ENCODE results near the gene IFNGR2. TPM values are rescaled to one million over a fixed set of nuclear protein-coding genes. Genes with fewer than 3 reads are reported as not detected.
"Not testable (repeated sequence)": the region's sequence is repeated elsewhere in the genome, so short reads cannot be mapped to it uniquely, and the experiment has no call there.

Gene IFNGR2
- total RNA-seq, 1 experiment from 2014 or later: 67.4 TPM

DNA sequence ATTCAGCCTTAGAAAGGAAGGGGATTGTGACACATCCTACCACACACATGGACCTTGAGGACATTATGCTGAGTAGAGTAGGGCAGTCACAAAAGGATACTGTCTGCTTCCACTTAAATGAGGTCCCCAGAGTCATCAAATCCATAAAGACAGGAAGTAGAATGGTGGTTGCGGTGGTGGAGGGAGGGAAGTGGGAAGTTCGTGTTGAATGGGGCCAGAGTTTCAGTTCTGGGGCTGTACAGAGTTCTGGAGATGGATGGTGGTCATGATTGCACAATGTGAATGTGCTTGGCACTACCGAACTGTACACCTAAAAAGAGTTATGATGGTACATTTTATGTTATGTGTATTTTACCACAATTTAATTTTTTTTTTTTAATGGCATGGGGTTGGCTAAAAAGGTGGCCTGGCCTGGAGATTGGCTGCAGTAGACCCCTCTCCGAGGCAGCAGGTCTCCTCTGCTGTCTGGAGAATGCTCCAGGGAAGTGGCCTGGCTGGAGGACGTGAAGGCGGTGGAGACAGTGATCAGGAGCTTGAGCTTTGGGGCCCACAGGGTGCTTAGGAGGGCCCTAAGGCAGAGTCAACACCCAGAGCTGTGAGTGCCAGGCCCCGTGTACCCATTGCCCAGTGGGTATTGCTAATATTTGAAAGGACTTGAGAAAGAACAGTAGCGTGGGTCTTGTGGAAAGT lies 30.4 kb downstream of the IFNGR2 start:
- DNase-seq (ENCODE audit: extremely low read depth, low read depth): no peak

DNA sequence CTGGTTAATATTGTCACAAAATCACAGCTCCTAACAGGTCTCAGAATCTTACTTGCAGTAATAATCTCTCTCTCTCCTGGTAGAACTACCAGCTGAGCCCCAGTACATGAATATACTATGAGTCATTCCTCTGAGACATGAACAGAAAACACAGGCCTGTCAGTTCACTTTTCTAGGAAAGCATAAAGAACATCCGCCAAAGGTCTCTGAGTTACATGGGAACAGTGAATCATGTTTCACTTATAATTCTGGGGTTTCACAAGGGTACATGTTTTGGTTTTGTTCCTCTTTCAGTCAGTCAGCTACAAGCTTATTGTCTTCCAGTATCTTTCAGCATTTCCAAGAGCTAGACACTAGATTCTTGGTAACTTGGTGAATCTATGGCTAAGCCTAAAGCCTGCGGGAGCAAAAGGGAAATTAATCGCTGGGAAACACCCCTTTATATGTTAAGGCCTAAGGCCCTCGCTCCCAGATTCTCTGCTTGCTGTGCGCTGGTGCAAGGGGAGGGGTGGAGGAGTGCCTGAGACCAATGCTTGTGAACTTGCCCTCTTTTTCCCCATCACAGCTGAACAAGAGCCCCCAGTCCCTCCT lies 31.7 kb downstream of the IFNGR2 start:
- no peak for DNase-seq (ENCODE audit: extremely low read depth, low read depth)

DNA sequence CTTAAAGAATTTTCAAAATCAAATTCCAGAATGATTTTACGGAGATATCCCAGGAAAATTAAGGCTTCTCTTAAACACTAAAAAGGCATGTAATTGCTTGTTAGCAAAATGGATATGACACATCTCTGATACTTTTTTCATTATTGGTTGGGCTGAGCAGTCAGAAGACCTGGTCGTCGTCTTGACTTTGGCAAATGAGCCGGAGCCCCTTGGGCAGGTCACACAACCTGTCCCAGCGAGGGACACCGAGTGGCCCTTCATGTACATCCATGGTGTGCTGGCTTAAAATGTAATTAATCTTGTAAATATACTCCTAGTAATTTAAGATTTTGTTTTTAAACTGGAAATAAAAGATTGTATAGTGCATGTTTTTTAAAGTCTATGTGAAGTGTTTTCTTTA lies 33.9 kb downstream of the IFNGR2 start:
- DNase-seq (ENCODE audit: extremely low read depth, low read depth): no peak

DNA sequence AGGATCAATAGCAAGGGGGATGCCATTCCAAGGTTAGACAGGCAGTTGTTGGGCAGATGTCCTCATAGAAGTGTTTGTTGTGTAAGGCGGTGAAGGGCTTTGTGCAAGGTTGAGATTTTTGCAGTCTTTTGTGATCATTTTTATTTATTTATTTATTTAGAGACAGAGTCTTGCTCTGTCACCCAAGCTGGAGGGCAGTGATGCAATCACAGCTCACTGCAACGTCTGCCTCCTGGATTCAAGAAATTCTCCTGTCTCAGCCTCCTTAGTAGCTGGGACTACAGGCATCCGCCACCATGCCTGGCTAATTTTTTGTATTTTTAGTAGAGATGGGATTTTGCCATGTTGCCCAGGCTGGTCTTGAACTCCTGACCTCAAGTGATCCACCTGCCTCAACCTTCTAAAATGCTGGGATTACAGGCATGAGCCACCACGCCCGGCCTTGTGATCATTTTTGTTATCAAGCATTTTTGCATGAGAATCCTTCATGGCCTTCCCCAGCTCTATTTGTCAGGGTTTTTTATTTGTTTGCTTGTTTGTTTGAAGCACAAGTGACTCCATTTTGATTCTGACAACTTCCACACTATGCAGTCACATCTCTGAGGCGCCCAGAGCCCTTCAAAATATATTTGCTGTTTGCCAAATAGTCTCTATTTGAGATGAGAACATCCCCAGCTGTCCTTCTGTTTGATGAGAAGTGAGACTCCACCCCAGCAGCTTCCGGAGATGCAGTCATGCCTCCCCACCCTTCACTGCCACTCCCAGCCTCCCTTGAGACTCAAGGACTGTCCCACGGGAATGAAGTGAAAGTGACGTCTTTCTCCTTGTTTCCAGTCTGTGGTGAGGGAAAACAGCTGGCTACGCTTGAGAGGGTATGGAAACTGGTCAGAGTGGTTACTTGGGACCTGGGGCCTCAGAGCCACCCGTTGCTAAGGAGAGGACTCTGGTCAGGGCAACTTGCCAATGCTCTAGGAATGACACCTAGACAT lies 38.6 kb downstream of the IFNGR2 start:
- DNase-seq (ENCODE audit: extremely low read depth, low read depth): peak; percentile 95

DNA sequence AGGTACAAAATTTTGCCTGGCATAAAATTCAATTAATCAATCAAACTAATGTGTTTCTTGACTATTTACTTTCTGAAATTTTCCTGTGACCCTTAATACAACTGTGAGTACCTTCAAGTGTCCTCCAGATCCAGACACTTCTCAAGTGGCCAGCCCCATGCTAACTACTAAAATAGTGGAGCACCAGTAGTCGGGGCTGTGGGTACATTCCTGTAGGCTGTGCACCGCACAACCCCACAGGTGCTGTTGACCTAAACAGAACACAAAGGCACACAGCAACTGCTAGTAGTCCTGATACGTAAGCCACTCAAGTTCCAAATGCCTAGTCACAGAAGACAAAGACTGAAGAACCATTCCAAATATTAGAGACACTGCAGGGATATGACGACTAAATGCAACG lies 40.0 kb downstream of the IFNGR2 start:
- no peak for DNase-seq (ENCODE audit: extremely low read depth, low read depth)

DNA sequence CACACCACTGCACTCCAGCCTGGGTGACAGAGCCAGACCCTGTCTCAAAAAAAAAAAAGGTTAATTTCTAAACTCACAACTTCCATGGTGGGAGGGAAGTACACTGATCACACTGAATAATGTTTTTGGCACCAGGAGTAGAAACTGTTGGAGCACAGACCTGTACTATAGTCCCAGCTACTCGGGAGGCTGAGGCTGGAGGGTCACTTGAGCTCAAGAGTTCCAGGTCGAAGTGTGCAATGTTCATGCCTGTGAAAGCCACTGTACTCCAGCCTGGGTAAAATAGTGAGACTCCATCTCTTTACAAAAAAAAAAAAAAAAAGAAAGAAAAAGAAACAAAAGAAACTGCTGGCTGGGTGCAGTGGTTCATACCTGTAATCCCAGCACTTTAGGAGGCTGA lies 41.3 kb downstream of the IFNGR2 start:
- no peak for DNase-seq (ENCODE audit: extremely low read depth, low read depth)

DNA sequence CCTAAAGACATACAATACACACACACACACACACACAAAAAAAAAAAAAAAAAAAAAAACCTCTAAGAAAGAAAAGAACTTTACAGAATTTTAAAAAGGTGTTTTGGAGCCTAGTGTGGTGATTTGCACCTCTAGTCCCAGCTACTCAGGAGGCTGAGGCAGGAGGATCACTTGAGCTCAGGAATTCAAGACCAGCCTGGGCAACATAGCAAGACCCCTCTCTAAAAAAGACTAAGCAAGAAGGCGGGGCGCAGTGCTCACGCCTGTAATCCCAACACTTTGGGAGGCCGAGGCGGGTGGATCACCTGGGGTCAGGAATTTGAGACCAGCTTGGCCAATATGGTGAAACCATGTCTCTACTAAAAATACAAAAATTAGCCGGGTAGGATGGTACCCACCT lies 43.4 kb downstream of the IFNGR2 start:
- DNase-seq (ENCODE audit: extremely low read depth, low read depth): not testable (repeated sequence)

DNA sequence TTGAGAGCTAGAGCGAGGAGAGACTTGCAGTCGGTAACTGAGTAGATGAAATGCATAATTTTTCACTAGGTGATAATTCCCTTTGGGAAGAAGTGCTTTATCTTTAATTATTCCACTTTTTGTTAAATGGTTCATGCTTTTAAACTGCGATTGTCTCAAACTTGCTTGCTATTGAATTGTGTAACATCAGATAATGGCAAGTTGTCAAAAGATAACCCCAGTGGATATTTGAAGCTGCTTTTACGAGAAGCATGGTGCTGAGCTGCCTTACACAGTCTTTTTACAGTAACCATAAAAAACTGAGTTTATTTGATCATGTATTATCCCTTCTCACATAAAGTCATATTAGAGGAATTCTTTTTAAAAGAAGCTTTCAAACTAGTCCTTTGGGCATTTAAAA lies 46.4 kb downstream of the IFNGR2 start:
- DNase-seq (ENCODE audit: extremely low read depth, low read depth): no peak

DNA sequence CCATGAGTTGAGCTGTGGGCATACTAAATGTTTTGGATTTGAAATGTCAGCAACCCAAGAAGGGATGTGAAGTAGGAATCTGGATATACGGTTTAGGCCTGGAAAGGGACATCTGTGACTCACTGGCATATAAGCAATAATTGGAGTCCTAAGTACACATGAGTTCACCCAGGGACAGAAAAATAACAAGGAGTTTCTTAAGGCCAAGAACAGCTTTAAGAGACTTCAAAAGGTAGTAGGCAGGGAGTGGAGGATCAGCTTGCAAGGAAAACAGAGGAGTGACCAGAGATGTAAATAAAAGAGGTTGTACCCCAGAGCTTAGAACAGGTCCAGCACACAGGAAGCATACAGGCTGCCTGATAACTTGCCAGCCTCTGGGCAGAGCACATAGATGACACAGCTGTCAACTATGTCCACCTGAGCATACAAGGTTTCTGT lies 48.4 kb downstream of the IFNGR2 start:
- no peak for DNase-seq (ENCODE audit: extremely low read depth, low read depth)

DNA sequence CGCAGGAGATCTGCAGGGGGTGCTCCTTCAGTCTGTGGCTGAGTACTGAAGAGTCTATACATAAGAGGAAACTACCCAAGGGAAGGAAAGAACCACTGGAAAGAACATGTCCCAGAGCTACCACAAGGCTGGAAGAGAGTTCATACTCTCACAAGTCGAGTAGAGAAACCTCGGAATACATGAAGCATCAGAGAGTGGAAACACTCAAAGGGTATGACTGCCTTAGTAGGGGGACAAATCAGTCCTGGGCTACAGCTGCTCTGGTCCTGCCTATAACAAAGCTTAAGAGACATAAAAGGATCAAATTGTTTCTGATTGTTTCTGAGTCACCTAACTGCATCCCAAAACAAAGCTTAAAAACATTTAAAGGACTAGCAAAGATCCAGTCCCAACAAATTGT lies 49.1 kb downstream of the IFNGR2 start:
- DNase-seq (ENCODE audit: extremely low read depth, low read depth): no peak

DNA sequence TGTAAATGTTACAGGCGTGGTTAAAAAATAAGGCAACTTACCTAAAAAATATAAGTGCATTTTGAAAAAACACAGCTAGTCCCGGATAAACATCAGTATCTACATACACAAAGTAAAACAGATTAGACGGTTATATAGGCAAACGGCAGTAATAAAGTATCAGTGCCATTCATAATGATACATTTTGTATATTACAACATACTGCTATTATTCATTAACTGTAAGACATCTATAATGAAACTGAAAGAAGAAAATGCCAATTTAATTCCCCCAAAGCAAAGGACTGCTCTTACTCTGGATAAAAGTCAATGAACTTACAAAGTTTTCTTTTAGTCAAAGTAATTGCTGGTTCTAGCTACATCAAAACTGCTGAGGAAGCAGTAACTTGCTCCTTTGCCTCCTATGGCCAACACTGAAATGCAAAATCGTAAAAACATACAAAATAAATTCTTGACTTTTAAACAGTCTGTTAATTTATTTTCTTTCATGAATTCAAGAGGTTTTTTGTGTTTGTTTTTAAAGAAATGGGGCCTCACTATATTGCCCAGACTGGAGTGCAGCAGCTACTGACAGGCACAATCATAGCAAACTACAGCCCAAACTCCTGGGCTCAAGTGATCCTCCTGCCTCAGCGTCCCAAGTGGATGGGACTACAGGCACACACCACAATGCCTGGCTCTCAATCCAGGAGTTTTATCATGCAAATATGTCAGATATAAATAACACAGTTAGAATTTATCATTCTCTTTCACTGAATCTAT lies 52.7 kb downstream of the IFNGR2 start:
- DNase-seq (ENCODE audit: extremely low read depth, low read depth): no peak

DNA sequence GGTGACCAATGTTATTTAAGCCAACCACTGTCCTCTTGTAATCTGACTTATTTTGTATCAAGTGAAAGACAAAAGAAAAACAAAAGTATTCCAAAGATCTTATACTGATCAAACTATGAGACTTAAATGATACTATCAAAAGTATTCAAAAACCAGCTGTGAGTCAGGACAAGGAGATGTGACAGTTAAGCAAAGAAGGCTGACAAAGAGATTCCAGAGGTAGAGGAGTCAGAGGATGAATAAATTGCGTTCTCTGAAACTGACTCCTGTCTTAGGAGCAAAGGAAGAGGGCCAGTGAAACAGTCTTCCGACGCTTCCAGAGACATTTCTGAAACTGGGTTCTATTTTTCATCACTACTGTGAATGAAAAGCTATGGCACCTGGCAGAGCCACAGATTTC lies 55.6 kb downstream of the IFNGR2 start:
- no peak for DNase-seq (ENCODE audit: extremely low read depth, low read depth)

DNA sequence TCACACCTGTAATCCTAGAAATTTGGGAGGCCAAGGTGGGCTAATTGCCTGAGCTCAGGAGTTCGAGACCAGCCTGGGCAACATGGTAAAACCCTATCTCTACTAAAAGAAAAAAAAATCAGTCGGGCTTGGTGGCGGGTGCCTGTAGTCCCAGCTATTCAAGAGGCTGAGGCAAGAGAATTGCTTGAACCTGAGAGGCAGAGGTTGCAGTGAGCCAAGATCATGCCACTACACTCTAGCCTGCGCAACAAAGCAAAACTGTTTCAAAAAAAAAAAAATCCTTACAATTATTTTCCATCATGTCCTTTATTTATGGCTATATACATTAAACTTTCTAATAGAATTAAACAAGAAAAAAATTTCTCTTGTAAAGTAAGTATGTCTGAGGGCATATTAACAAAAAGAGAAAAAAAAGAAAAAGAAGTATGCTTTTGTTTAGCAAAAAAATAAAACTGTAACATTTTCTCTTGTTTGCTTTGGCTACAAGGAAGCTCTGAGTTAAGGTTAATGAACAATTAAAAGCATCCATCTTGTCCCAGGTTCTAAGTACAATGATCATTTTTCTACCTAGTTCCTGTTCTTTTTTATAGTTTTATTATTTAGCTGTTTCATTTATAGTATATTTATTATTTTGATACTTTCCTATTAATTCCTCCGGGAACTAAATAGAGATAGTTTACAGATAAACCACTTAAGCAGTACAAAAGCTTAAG lies 58.5 kb downstream of the IFNGR2 start:
- DNase-seq (ENCODE audit: extremely low read depth, low read depth): no peak

DNA sequence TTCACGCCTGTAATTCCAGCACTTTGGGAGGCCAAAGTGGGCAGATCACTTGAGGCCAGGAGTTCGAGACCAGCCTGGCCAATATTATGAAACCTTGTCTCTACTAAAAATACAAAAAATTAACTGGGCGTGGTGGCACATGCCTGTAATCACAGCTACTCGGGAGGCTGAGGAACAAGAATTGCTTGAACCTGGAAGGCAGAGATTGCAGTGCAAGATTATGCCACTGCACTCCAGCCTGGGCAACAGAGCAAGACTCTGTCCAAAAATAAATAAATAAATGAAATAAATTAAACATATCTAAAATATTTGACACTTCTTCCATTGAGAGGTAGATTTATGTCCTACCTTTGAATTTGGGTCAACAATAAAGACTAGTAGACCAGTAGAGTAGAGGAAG lies 66.0 kb downstream of the IFNGR2 start:
- DNase-seq (ENCODE audit: extremely low read depth, low read depth): not testable (repeated sequence)

DNA sequence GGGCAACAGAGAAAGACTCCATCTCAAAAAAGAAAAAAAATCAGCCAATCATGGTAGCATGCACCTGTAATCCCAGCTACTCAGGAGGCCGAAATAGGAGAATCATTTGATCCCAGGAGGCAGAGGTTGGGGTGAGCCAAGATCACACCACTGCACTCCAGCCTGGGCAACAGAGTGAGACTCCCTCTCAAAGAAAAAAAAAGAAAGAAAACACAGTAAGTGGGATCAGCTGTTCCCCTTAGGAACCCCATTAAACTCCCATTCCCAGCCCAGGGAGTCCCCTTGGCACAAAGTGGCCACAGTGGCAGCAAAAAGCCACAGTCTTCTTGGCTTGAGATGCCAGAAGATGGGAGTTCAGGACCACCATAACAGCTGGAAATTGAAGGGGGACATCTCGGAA lies 67.5 kb downstream of the IFNGR2 start:
- DNase-seq (ENCODE audit: extremely low read depth, low read depth): no peak

DNA sequence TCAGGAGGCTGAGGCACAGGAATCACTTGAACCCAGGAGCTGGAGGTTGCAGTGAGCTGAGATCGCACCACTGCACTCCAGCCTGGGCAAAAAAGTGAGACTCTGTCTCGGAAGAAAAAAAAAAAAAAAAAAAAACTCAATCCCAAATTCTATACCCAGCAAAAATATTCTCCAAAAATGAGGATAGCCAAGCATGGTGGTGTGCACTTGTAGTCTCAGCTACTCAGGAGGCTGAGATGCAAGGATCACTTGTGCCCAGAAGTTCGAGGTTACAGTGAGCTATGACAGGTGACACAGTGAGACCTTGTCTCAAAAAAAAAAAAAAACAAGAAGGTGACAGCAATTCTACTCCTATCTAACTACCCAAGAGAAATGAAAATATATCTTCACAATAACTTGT lies 70.1 kb downstream of the IFNGR2 start:
- no peak for DNase-seq (ENCODE audit: extremely low read depth, low read depth)

DNA sequence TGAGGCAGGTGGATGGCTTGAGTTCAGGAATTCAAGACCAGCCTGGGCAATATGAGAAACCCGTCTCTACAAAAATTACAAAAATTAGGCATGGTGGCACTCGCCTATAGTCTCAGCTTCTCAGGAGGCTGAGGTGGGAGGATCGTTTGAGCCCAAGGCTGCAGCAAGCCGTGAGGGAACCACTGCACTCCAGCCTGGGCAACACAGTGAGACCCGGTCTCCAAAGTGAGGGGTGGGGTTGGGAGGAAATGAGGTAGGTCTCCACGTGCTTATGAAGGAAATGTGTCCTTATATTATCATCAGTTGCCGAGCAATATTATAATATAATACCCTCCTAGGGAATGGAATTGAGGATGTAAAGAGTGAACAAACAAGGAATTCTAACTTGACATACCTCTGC lies 73.9 kb downstream of the IFNGR2 start:
- no peak for DNase-seq (ENCODE audit: extremely low read depth, low read depth)

DNA sequence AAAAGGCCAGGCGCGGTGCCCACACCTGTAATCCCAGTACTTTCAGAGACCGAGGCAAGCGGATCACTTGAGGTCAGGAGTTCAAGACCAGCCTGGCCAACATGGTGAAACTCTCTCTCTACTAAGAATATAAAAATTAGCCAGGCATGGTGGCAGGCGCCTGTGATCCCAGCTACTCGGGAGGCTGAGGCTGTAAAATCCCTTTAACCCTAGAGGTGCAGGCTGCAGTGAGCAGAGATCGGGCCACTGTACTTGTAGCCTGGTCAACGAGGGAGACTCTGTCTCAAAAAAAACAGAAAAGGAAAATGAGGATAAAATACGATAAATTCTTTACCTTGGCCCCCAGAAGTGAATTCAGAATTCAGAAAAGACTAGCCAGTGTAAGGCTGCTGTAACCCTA lies 75.0 kb downstream of the IFNGR2 start:
- DNase-seq (ENCODE audit: extremely low read depth, low read depth): no peak

DNA sequence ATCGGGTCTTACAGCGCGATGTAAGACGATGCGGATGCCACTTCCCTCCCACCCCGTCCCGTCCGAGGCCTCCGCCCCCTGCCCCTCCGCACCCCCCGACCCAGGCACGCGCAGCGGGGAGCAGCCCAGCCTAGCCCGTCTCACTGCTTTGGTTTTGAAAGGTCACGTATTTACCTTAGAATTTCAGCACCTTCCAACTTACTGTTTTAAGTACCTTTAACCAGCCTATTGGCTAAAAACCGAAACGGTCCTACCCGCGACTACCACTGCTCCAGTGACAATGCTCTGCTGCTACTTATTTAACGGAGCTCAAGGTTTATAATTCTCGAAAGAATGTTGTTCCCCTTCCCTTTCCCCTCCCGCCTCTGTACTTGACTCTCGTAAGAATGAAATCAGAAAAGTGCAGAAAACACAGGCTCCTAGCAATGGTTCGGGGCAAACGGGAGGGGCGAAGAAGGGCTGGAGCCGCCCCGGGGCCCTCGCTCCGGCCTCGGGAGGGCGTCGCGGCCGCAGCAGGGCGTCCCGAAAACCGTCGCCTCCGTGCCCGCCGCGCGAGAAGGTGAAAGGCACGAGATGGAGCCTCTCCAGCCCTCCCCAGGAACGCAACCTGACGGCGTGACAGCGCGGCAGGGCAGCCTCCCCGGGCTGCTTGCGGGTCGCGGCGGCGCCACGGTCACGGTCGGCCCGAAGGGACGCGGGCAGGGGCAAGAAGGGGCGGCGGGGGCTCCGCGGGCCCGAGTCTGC lies 75.9 kb downstream of the IFNGR2 start:
- DNase-seq (ENCODE audit: extremely low read depth, low read depth): no peak
